ENCODE data around the gene MTOR.

GRCh38 chr1:11216074-11216473 is 46.3 kb downstream of the MTOR start:
- TF ChIP-seq CTCF (IDR thresholded peaks at IDR 0.05) (no peak), POLR2A (IDR thresholded peaks at IDR 0.05) (no peak)
